Loucy (cell line): ENCODE data around the gene PLXNA4.

ENCODE experiments used
- H2AFZ ChIP-seq: fragments of 200-600 bp; sonication (generic); 2 replicates; pipeline ENCODE4 v1.6.0; 2016; ENCODE audit warnings: antibody characterized with exemption, mild to moderate bottlenecking, low read length, moderate library complexity
- H3F3A ChIP-seq: fragments of 200-600 bp; 2 replicates; pipeline ENCODE4 v1.6.0; 2016; ENCODE audit warnings: antibody characterized with exemption, low read depth, mild to moderate bottlenecking
- H3K27me3 ChIP-seq: fragments of 200-600 bp; sonication (generic); 2 replicates; pipeline ENCODE4 v1.6.1; 2014; ENCODE audit warnings: low read length, mild to moderate bottlenecking; ENCODE audit not compliant: insufficient read depth, poor library complexity, severe bottlenecking
- H3K36me3 ChIP-seq: fragments of 200-600 bp; sonication (generic); 2 replicates; pipeline ENCODE4 v1.6.1; 2016; ENCODE audit warnings: low read length; ENCODE audit not compliant: insufficient read depth
- H3K4me1 ChIP-seq: fragments of 200-600 bp; sonication (generic); 2 replicates; pipeline ENCODE4 v1.5.1; 2014; ENCODE audit warnings: low read length, mild to moderate bottlenecking; ENCODE audit not compliant: insufficient read depth, poor library complexity, severe bottlenecking
- H3K4me2 ChIP-seq: fragments of 200-600 bp; sonication (generic); 2 replicates; pipeline ENCODE4 v1.6.0; 2014; ENCODE audit warnings: antibody characterized with exemption, low read length, low read depth, mild to moderate bottlenecking; ENCODE audit not compliant: poor library complexity, severe bottlenecking
- H3K4me3 ChIP-seq: fragments of 200-600 bp; sonication (generic); 2 replicates; pipeline ENCODE4 v1.5.1; 2014; ENCODE audit warnings: low read length, mild to moderate bottlenecking, mixed read lengths; ENCODE audit not compliant: poor library complexity, severe bottlenecking
- H3K79me2 ChIP-seq: fragments of 200-600 bp; sonication (generic); 2 replicates; pipeline ENCODE4 v1.6.1; 2014; ENCODE audit warnings: low read length; ENCODE audit not compliant: insufficient read depth
- H3K9ac ChIP-seq: fragments of 200-600 bp; sonication (generic); 2 replicates; pipeline ENCODE4 v1.6.0; 2014; ENCODE audit warnings: mild to moderate bottlenecking, low read depth, low read length, moderate library complexity; ENCODE audit not compliant: poor library complexity, severe bottlenecking
- H3K9me2 ChIP-seq: fragments of 200-600 bp; sonication (generic); replicated peaks from 2 replicates; pipeline ENCODE4 v1.6.1; 2016; ENCODE audit warnings: low read depth, low read length, mixed read lengths
- H3K9me3 ChIP-seq: fragments of 200-600 bp; sonication (generic); 2 replicates; pipeline ENCODE4 v1.6.1; 2014; ENCODE audit warnings: mild to moderate bottlenecking, antibody characterized with exemption, low read length, low read depth; ENCODE audit not compliant: insufficient read depth
- H4K20me1 ChIP-seq: fragments of 200-600 bp; sonication (generic); 2 replicates; pipeline ENCODE4 v1.6.0; 2014; ENCODE audit warnings: antibody characterized with exemption, low read length, mild to moderate bottlenecking; ENCODE audit not compliant: insufficient read depth, poor library complexity, severe bottlenecking
- CTCF ChIP-seq: fragments of 200-600 bp; sonication (generic); conservative IDR thresholded peaks from 2 replicates; pipeline ENCODE4 v1.5.1; 2014; ENCODE audit warnings: mild to moderate bottlenecking, antibody characterized with exemption, low read length
- EZH2phosphoT487 ChIP-seq: fragments of 200-600 bp; IDR thresholded peaks from 2 replicates; pipeline ENCODE4 v1.6.1; 2018; ENCODE audit warnings: antibody characterized with exemption, mild to moderate bottlenecking, moderate library complexity, borderline replicate concordance

The PLXNA4 gene

GRCh38 chr7:132455378-132455777, 120.9 kb downstream of the PLXNA4 start:
- no peak overlapping the region for H3K4me3 ChIP-seq
- no peaks in the 10 kb centered on the region for H3K36me3 ChIP-seq
- H3K9me2 ChIP-seq, result no peaks in the 10 kb centered on the region
- peaks cover 33% of the 10 kb centered on the region for H3K4me1 ChIP-seq
- no peaks in the 10 kb centered on the region for H3K79me2 ChIP-seq
- H2AFZ ChIP-seq, result no peak overlapping the region
- TF ChIP-seq EZH2phosphoT487 (no peak), CTCF (no peak)
- H3K9me3 ChIP-seq, result no peaks in the 10 kb centered on the region
- H3K4me2 ChIP-seq, result peak overlapping the region; percentile 17
- H4K20me1 ChIP-seq, result no peaks in the 10 kb centered on the region
- H3K9ac ChIP-seq, result no peak overlapping the region
- H3K27me3 ChIP-seq, result no peaks in the 10 kb centered on the region
- H3F3A ChIP-seq, result no peaks in the 10 kb centered on the region

- peaks cover 43% of the 10 kb centered on the region for H3K4me1 ChIP-seq
- H3K36me3 ChIP-seq, result no peaks in the 10 kb centered on the region
- no peaks in the 10 kb centered on the region for H3K9me2 ChIP-seq
- peak overlapping the region; percentile 16 for H3K4me2 ChIP-seq
- no peaks in the 10 kb centered on the region for H3K27me3 ChIP-seq
- TF ChIP-seq CTCF, result no peak
- TF ChIP-seq EZH2phosphoT487, result no peak
- H3K79me2 ChIP-seq, result no peaks in the 10 kb centered on the region
- H3K9ac ChIP-seq, result no peak overlapping the region
- H3F3A ChIP-seq, result no peaks in the 10 kb centered on the region
- H3K4me3 ChIP-seq, result no peak overlapping the region
- H4K20me1 ChIP-seq, result no peaks in the 10 kb centered on the region
- no peaks in the 10 kb centered on the region for H3K9me3 ChIP-seq
- H2AFZ ChIP-seq, result peak overlapping the region; percentile 69
Measured at GRCh38 chr7:132453826-132454225, 122.4 kb downstream of the PLXNA4 start.

GRCh38 chr7:132451161-132451560, 125.1 kb downstream of the PLXNA4 start:
- TF ChIP-seq EZH2phosphoT487 (no peak), CTCF (no peak)
- Histone ChIP-seq H3K9me2 (no peaks in the 10 kb centered on the region), H3K9ac (no peak overlapping the region), H3F3A (no peaks in the 10 kb centered on the region), H2AFZ (no peak overlapping the region), H3K79me2 (no peaks in the 10 kb centered on the region), H3K27me3 (no peaks in the 10 kb centered on the region), H3K4me1 (peaks cover 43% of the 10 kb centered on the region), H3K4me2 (no peak overlapping the region), H3K9me3 (no peaks in the 10 kb centered on the region), H3K4me3 (no peak overlapping the region), H3K36me3 (no peaks in the 10 kb centered on the region), H4K20me1 (no peaks in the 10 kb centered on the region)
